Measurements from ENCODE around the gene DYNC1I1. TPM values are rescaled to one million over a fixed set of nuclear protein-coding genes. Genes with fewer than 3 reads are reported as not detected.

The DYNC1I1 gene
- total and polyA plus RNA-seq, 2 experiments from 2014 or later: 1.4 to 4.1 TPM

DNA sequence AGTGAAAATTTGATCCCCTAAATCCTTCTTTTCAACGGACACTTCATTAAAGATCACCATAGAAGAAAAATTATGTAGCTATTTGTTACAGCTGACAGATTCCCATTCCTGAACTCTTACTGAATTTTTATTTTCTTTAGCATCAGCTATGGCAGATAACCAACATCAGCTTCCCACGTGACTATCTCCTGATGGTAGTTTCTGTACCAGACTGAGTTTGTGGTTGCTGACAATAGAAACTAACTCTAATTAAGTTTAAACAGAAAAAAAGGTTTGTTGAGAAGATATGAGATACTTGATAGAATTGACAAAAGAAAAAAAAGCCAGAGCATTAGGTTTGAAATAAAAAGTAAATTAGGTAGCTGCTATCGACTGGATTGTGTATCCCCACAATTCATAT is 101.8 kb downstream of the DYNC1I1 start:
- no peak for DNase-seq (ENCODE audit: low spot score)

More for the DNA sequence above, 101.8 kb downstream of the DYNC1I1 start:
- H3K9me3 Mint-ChIP-seq: no peaks in the 10 kb centered on the region; the same call in 2 of the 3 replicates
- H3K4me3 ChIP-seq: no peak overlapping the region
- no peak for ATAC-seq
- TF ChIP-seq, protein P1, sequence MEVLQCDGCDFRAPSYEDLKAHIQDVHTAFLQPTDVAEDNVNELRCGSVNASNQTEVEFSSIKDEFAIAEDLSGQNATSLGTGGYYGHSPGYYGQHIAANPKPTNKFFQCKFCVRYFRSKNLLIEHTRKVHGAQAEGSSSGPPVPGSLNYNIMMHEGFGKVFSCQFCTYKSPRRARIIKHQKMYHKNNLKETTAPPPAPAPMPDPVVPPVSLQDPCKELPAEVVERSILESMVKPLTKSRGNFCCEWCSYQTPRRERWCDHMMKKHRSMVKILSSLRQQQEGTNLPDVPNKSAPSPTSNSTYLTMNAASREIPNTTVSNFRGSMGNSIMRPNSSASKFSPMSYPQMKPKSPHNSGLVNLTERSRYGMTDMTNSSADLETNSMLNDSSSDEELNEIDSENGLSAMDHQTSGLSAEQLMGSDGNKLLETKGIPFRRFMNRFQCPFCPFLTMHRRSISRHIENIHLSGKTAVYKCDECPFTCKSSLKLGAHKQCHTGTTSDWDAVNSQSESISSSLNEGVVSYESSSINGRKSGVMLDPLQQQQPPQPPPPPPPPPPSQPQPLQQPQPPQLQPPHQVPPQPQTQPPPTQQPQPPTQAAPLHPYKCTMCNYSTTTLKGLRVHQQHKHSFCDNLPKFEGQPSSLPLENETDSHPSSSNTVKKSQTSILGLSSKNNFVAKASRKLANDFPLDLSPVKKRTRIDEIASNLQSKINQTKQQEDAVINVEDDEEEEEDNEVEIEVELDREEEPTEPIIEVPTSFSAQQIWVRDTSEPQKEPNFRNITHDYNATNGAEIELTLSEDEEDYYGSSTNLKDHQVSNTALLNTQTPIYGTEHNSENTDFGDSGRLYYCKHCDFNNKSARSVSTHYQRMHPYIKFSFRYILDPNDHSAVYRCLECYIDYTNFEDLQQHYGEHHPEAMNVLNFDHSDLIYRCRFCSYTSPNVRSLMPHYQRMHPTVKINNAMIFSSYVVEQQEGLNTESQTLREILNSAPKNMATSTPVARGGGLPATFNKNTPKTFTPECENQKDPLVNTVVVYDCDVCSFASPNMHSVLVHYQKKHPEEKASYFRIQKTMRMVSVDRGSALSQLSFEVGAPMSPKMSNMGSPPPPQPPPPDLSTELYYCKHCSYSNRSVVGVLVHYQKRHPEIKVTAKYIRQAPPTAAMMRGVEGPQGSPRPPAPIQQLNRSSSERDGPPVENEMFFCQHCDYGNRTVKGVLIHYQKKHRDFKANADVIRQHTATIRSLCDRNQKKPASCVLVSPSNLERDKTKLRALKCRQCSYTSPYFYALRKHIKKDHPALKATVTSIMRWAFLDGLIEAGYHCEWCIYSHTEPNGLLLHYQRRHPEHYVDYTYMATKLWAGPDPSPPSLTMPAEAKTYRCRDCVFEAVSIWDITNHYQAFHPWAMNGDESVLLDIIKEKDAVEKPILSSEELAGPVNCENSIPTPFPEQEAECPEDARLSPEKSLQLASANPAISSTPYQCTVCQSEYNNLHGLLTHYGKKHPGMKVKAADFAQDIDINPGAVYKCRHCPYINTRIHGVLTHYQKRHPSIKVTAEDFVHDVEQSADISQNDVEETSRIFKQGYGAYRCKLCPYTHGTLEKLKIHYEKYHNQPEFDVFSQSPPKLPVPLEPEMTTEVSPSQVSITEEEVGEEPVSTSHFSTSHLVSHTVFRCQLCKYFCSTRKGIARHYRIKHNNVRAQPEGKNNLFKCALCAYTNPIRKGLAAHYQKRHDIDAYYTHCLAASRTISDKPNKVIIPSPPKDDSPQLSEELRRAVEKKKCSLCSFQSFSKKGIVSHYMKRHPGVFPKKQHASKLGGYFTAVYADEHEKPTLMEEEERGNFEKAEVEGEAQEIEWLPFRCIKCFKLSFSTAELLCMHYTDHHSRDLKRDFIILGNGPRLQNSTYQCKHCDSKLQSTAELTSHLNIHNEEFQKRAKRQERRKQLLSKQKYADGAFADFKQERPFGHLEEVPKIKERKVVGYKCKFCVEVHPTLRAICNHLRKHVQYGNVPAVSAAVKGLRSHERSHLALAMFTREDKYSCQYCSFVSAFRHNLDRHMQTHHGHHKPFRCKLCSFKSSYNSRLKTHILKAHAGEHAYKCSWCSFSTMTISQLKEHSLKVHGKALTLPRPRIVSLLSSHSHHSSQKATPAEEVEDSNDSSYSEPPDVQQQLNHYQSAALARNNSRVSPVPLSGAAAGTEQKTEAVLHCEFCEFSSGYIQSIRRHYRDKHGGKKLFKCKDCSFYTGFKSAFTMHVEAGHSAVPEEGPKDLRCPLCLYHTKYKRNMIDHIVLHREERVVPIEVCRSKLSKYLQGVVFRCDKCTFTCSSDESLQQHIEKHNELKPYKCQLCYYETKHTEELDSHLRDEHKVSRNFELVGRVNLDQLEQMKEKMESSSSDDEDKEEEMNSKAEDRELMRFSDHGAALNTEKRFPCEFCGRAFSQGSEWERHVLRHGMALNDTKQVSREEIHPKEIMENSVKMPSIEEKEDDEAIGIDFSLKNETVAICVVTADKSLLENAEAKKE (CRISPR knock-in tag; IDR thresholded peaks at IDR 0.05): no peak
- TF ChIP-seq ZNF114 (CRISPR knock-in tag; IDR thresholded peaks at IDR 0.05) (no peak), POLR2AphosphoS5 (IDR thresholded peaks at IDR 0.05; ENCODE audit: low read depth) (no peak), EZH2 (IDR thresholded peaks at IDR 0.05; ENCODE audit: low read depth, unreplicated experiment) (no peak)
- TF ChIP-seq, protein P2, sequence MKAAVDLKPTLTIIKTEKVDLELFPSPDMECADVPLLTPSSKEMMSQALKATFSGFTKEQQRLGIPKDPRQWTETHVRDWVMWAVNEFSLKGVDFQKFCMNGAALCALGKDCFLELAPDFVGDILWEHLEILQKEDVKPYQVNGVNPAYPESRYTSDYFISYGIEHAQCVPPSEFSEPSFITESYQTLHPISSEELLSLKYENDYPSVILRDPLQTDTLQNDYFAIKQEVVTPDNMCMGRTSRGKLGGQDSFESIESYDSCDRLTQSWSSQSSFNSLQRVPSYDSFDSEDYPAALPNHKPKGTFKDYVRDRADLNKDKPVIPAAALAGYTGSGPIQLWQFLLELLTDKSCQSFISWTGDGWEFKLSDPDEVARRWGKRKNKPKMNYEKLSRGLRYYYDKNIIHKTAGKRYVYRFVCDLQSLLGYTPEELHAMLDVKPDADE (IDR thresholded peaks at IDR 0.05): no peak
- peaks cover 1% of the 10 kb centered on the region for H3K27me3 Mint-ChIP-seq (ENCODE audit: insufficient read depth, low read depth, poor library complexity)
- H4K20me1 ChIP-seq (replicated peaks; ENCODE audit: insufficient read depth): no peaks in the 10 kb centered on the region
- H3K4me1 ChIP-seq (ENCODE audit: insufficient read depth): no peaks in the 10 kb centered on the region
- no peak overlapping the region for H3K4me2 ChIP-seq
- H3K36me3 ChIP-seq (ENCODE audit: insufficient read depth): no peaks in the 10 kb centered on the region
- H3F3A ChIP-seq (replicated peaks; ENCODE audit: low read depth): no peaks in the 10 kb centered on the region
- H3K27ac ChIP-seq (ENCODE audit: low read depth): no peak overlapping the region
- no peaks in the 10 kb centered on the region for H3K27me3 ChIP-seq (ENCODE audit: insufficient read depth)
- no peak overlapping the region for H2AFZ ChIP-seq
- 0 out of 3 replicates have a peak, but pooled peaks cover 3% of the 10 kb centered on the region for H3K4me1 Mint-ChIP-seq
- H3K9me2 ChIP-seq (ENCODE audit: insufficient read depth): no peaks in the 10 kb centered on the region
- no peak overlapping the region for H3K4me3 Mint-ChIP-seq
- no peaks in the 10 kb centered on the region for H3K36me3 Mint-ChIP-seq (ENCODE audit: low read depth)
- no peaks in the 10 kb centered on the region for H3K79me2 ChIP-seq (replicated peaks; ENCODE audit: insufficient read depth)
- no peak overlapping the region for H3K27ac Mint-ChIP-seq

Data from GM23338 (cell line).